Common myeloid progenitor, CD34-positive (primary cell): ENCODE measurements around the gene SERPINE1.
"Not testable (repeated sequence)": the region's sequence is repeated elsewhere in the genome, so short reads cannot be mapped to it uniquely, and the experiment has no call there.

ENCODE experiments used
- CTCF ChIA-PET: fragments of 350-600 bp; sonication (Branson Sonifier 250); formaldehyde crosslinking; loops from one replicate; lab custom pipeline; 2021; ENCODE audit warnings: antibody characterized with exemption; lab: Charles Lee
- POLR2A ChIA-PET: fragments of 350-600 bp; sonication (Branson Sonifier 250); formaldehyde crosslinking; loops from one replicate; lab custom pipeline; 2021; ENCODE audit warnings: antibody characterized with exemption; lab: Charles Lee
- DNase-seq, 3 donors: peaks; one replicate each; pipeline versions ENCODE4 v3.0.0 to v3.0.0-alpha.2; 2013
- H3K27ac ChIP-seq, 2 experiments: 1 replicate in 1 of 2; 2 replicates in 1 of 2; pipeline ENCODE4 v1.7.0; 2013; ENCODE audit warnings: inconsistent platforms in 2 of 2, low read length in 2 of 2, mild to moderate bottlenecking in 2 of 2, low read depth in 1 of 2, moderate library complexity in 1 of 2; ENCODE audit not compliant: severe bottlenecking in 2 of 2, insufficient read depth in 1 of 2, poor library complexity in 1 of 2
- H3K27me3 ChIP-seq, 5 experiments: replicated peaks in 2 of 5; 1 replicate in 3 of 5; 2 replicates in 2 of 5; pipeline versions ENCODE4 v1.6.1 to v1.7.0; 2013; ENCODE audit warnings: low read length in 4 of 5, mild to moderate bottlenecking in 2 of 5, moderate library complexity in 2 of 5, inconsistent platforms in 1 of 5; ENCODE audit not compliant: insufficient read depth in 5 of 5, control insufficient read depth in 4 of 5
- H3K36me3 ChIP-seq, 4 experiments: 1 replicate in 2 of 4; 2 replicates in 2 of 4; pipeline versions ENCODE4 v1.6.1 to v1.7.0; 2013; ENCODE audit warnings: low read length in 3 of 4, control low read depth in 1 of 4, mild to moderate bottlenecking in 1 of 4; ENCODE audit not compliant: control insufficient read depth in 4 of 4, insufficient read depth in 4 of 4
- H3K4me1 ChIP-seq, 4 experiments: 1 replicate in 3 of 4; 2 replicates in 1 of 4; pipeline versions ENCODE4 v1.6.1 to v1.7.1; 2013; ENCODE audit warnings: low read length in 3 of 4, mild to moderate bottlenecking in 3 of 4, control low read depth in 1 of 4, inconsistent platforms in 1 of 4, moderate library complexity in 1 of 4; ENCODE audit not compliant: control insufficient read depth in 4 of 4, insufficient read depth in 4 of 4; ENCODE audit errors: control extremely low read depth in 1 of 4
- H3K4me3 ChIP-seq, 7 experiments: 1 replicate in 4 of 7; 2 replicates in 3 of 7; pipeline versions ENCODE4 v1.5.1 to v1.7.0; 2013; ENCODE audit warnings: mild to moderate bottlenecking in 7 of 7, low read length in 6 of 7, moderate library complexity in 6 of 7, inconsistent platforms in 2 of 7, low read depth in 2 of 7, control low read depth in 1 of 7; ENCODE audit not compliant: insufficient read depth in 4 of 7, control insufficient read depth in 1 of 7; ENCODE audit errors: extremely low read depth in 1 of 7
- H3K9me3 ChIP-seq, 5 experiments: 1 replicate in 4 of 5; 2 replicates in 1 of 5; pipeline versions ENCODE4 v1.6.1 to v1.7.1; 2013; ENCODE audit warnings: low read length in 4 of 5, mild to moderate bottlenecking in 2 of 5, inconsistent platforms in 1 of 5, low read depth in 1 of 5, moderate library complexity in 1 of 5; ENCODE audit not compliant: control insufficient read depth in 4 of 5, insufficient read depth in 2 of 5; ENCODE audit errors: control extremely low read depth in 1 of 5
- WGBS: methylation state at CpG from one replicate; pipeline ENCODE4 v1.1.5; 2013; ENCODE audit not compliant: insufficient coverage; 5-methylcytosine and 5-hydroxymethylcytosine counted together

Gene SERPINE1

DNA sequence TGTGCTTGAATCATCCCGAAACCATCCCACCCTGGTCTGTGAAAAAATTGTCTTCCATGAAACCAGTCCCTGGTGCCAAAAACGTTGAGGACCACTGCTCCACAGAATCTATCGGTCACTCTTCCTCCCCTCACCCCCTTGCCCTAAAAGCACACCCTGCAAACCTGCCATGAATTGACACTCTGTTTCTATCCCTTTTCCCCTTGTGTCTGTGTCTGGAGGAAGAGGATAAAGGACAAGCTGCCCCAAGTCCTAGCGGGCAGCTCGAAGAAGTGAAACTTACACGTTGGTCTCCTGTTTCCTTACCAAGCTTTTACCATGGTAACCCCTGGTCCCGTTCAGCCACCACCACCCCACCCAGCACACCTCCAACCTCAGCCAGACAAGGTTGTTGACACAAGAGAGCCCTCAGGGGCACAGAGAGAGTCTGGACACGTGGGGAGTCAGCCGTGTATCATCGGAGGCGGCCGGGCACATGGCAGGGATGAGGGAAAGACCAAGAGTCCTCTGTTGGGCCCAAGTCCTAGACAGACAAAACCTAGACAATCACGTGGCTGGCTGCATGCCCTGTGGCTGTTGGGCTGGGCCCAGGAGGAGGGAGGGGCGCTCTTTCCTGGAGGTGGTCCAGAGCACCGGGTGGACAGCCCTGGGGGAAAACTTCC is 784 bp upstream of the SERPINE1 start:
- Histone ChIP-seq H3K4me1 (peaks cover 0 to 63% (median 48%) of the 10 kb centered on the region in 4 experiments), H3K27me3 (peaks cover 0 to 17% (median 9%) of the 10 kb centered on the region in 5 experiments), H3K9me3 (no peaks in the 10 kb centered on the region), H3K4me3 (peak overlapping the region in 2 of 7 experiments; percentile 68 to 80), H3K27ac (no peak overlapping the region), H3K36me3 (peaks cover 0 to 10% (median 0%) of the 10 kb centered on the region in 4 experiments)
- ChIA-PET POLR2A (interaction anchor here (0.6 to 1.9 kb wide), 4 partner anchors 11 to 105 kb away, joined by 3 to 6 read pairs (median 5); no protein-coding TSS in a partner anchor), CTCF (interaction anchor here (0.6 to 2.6 kb wide), 19 partner anchors 8 to 67 kb away, joined by 3 to 9 read pairs (median 3); partner anchors contain the start of gene TRIM56)
- WGBS: 47% methylated on average over 10 of the region's 15 CpGs
- peak in 1 of 3 donors; percentile 44 for DNase-seq

DNA sequence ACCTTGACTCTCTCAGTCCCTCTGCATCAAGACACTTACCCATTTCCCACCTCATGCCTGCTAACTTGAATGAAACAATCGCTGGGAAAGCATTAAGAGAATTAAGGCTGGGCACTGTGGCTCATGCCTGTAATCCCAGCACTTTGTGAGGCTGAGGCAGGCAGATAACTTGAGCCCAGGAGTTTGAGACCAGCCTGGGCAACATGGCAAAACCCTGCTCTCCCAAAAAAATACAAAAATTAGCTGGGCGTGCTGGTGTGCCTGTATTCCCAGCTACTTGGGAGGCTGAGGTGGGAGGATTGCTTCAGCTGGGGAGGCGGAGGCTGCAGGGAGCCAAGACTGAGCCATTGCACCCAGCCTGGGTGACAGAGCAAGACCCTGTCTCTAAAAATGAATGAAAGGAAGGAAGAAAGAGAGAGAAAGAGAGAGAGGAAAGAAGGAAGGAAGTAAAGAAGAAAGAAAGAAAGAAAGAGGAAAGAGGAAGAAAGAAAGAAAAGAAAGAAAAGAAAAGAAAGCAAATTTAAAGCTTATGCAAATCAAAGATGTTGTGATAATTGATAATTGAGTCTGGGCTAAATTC is 646 bp downstream of the SERPINE1 start:
- peak overlapping the region in 5 of 7 experiments; percentile 24 to 80 (median 57) for H3K4me3 ChIP-seq
- ChIA-PET CTCF (interaction anchor here (0.7 to 2.6 kb wide), 7 partner anchors 8 to 42 kb away, joined by 3 to 10 read pairs (median 5); partner anchors contain the start of gene TRIM56), POLR2A (interaction anchor here (1.0 to 1.9 kb wide), 3 partner anchors 10 to 28 kb away, joined by 4 to 6 read pairs (median 5); no protein-coding TSS in a partner anchor)
- peaks cover 0 to 54% (median 42%) of the 10 kb centered on the region in 4 experiments for H3K4me1 ChIP-seq
- peaks cover 0 to 11% (median 3%) of the 10 kb centered on the region in 5 experiments for H3K27me3 ChIP-seq
- peaks cover 0 to 17% (median 2%) of the 10 kb centered on the region in 4 experiments for H3K36me3 ChIP-seq
- no peak overlapping the region for H3K27ac ChIP-seq
- DNase-seq: no peak
- H3K9me3 ChIP-seq: no peaks in the 10 kb centered on the region
- WGBS: 83% methylated on average over 3 of the region's 3 CpGs

GRCh38 chr7:101128040-101128834 is 1.3 kb downstream of the SERPINE1 start:
- DNase-seq: no peak
- Histone ChIP-seq H3K4me3 (peak overlapping the region in 2 of 7 experiments; percentile 15 to 80), H3K36me3 (peaks cover 0 to 18% (median 2%) of the 10 kb centered on the region in 4 experiments), H3K27ac (no peak overlapping the region), H3K9me3 (no peaks in the 10 kb centered on the region), H3K4me1 (peaks cover 0 to 52% (median 39%) of the 10 kb centered on the region in 4 experiments), H3K27me3 (peaks cover 0 to 6% (median 1%) of the 10 kb centered on the region in 5 experiments)
- CTCF ChIA-PET: interaction anchor here (0.7 to 2.6 kb wide), 6 partner anchors 8 to 51 kb away, joined by 3 to 10 read pairs (median 4); partner anchors contain the start of gene TRIM56
- 95% methylated on average over 10 of the region's 14 CpGs for WGBS
- POLR2A ChIA-PET: no interaction called here

- 83% methylated on average over 1 of the region's 3 CpGs for WGBS
- ChIA-PET CTCF (interaction anchor here (1.4 kb wide), 1 partner anchor 53 kb away, joined by 3 read pairs; no protein-coding TSS in a partner anchor), POLR2A (no interaction called here)
- H3K36me3 ChIP-seq: peaks cover 0 to 25% (median 3%) of the 10 kb centered on the region in 4 experiments
- no peak for DNase-seq
- H3K4me3 ChIP-seq: no peak overlapping the region
- peaks cover 0 to 8% (median 1%) of the 10 kb centered on the region in 5 experiments for H3K27me3 ChIP-seq
- H3K4me1 ChIP-seq: peaks cover 0 to 42% (median 36%) of the 10 kb centered on the region in 4 experiments
- H3K27ac ChIP-seq: no peak overlapping the region
- H3K9me3 ChIP-seq: no peaks in the 10 kb centered on the region
Measured at GRCh38 chr7:101129603-101130117, 2.8 kb downstream of the SERPINE1 start.

DNA sequence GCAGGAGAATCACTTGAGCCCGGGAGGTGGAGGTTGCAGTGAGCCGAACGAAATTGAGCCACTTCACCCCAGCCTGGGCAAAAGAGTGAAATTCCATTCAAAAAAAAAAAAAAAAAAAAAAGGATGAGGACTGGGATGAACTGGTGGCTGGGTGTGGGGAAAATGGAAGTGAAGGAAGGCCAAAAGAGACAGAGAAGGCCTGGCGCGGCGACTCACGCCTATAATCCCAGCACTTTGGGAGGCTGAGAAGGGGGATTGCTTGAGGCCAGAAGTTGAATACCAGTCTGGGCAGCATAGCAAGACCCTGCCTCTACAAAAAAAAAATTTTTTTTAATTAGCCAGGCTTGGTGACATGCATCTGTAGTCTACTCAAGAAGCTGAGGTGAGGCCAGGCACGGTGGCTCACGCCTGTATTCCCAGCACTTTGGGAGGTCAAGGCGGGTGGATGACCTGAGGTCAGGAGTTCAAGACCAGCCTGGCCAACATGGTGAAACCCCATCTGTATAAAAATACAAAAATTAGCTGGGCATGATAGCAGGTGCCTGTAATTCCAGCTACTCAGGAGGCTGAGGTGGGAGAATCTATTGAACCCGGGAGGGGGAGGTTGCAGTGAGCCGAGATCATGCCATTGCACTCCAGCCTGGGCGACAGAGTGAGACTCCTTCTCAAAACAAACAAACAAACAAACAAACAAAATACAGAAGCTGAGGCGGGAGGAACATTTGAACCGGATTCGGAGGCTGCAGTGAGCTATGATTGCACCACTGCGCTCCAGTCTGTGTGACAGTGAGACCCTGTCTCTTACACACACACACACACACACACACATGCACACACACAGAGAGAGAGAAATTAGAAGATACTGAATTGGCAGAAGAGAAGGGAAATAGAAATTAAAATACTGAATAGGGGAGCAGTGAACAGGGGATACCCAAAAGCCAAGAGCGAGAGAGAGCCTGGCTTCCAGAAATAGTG is 6.0 kb downstream of the SERPINE1 start:
- H3K9me3 ChIP-seq, DNase-seq, POLR2A ChIA-PET, H3K27ac ChIP-seq, H3K4me3 ChIP-seq: not testable (repeated sequence)
- Histone ChIP-seq H3K4me1 (peaks cover 0 to 25% (median 17%) of the 10 kb centered on the region in 4 experiments), H3K36me3 (peaks cover 0 to 46% (median 3%) of the 10 kb centered on the region in 4 experiments), H3K27me3 (peaks cover 0 to 15% (median 5%) of the 10 kb centered on the region in 5 experiments)
- CTCF ChIA-PET: interaction anchor here (0.6 to 3.0 kb wide), 4 partner anchors 12 to 150 kb away, joined by 3 to 16 read pairs (median 4); no protein-coding TSS in a partner anchor
- 93% methylated on average over 8 of the region's 18 CpGs for WGBS
